Measurements from ENCODE around the gene ZNF282.

DNA sequence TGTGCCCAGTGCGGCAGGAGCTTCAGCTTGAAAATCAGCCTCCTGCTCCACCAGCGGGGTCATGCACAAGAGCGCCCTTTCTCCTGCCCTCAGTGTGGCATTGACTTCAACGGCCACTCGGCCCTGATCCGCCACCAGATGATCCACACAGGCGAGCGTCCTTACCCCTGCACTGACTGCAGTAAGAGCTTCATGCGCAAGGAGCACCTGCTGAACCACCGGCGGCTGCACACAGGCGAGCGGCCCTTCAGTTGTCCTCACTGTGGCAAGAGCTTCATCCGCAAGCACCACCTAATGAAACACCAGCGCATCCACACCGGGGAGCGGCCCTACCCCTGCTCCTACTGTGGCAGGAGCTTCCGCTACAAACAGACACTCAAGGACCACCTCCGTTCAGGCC, 16.1 kb upstream of the ZNF282 start:
- TF ChIP-seq ZNF629 (tag by site-specific recombination; IDR thresholded peaks at IDR 0.05): no peak
- TF ChIP-seq, protein P1, sequence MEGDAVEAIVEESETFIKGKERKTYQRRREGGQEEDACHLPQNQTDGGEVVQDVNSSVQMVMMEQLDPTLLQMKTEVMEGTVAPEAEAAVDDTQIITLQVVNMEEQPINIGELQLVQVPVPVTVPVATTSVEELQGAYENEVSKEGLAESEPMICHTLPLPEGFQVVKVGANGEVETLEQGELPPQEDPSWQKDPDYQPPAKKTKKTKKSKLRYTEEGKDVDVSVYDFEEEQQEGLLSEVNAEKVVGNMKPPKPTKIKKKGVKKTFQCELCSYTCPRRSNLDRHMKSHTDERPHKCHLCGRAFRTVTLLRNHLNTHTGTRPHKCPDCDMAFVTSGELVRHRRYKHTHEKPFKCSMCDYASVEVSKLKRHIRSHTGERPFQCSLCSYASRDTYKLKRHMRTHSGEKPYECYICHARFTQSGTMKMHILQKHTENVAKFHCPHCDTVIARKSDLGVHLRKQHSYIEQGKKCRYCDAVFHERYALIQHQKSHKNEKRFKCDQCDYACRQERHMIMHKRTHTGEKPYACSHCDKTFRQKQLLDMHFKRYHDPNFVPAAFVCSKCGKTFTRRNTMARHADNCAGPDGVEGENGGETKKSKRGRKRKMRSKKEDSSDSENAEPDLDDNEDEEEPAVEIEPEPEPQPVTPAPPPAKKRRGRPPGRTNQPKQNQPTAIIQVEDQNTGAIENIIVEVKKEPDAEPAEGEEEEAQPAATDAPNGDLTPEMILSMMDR (tag by site-specific recombination; IDR thresholded peaks at IDR 0.05): no peak
- TF ChIP-seq, protein P2, sequence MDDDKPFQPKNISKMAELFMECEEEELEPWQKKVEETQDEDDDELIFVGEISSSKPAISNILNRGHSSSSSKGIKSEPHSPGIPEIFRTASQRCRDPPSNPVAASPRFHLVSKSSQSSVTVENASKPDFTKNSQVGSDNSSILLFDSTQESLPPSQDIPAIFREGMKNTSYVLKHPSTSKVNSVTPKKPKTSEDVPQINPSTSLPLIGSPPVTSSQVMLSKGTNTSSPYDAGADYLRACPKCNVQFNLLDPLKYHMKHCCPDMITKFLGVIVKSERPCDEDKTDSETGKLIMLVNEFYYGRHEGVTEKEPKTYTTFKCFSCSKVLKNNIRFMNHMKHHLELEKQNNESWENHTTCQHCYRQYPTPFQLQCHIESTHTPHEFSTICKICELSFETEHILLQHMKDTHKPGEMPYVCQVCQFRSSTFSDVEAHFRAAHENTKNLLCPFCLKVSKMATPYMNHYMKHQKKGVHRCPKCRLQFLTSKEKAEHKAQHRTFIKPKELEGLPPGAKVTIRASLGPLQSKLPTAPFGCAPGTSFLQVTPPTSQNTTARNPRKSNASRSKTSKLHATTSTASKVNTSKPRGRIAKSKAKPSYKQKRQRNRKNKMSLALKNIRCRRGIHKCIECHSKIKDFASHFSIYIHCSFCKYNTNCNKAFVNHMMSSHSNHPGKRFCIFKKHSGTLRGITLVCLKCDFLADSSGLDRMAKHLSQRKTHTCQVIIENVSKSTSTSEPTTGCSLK (tag by site-specific recombination; IDR thresholded peaks at IDR 0.05): no peak
- no peak for TF ChIP-seq ZNF792 (tag by site-specific recombination; IDR thresholded peaks at IDR 0.05)

Data from HEK293 (cell line).